Lower leg skin (tissue), 4 donors: ENCODE data around the gene NEAT1. TPM values are rescaled to one million over a fixed set of nuclear protein-coding genes. Genes with fewer than 3 reads are reported as not detected.

ENCODE experiments used
- DNase-seq, 2 donors: peaks; one replicate each; pipeline ENCODE4 v3.0.0-alpha.2; 2019; ENCODE audit warnings: low spot score in 2 of 2
- H3K4me3 ChIP-seq: fragments of 200-600 bp; sonication (generic); 2 replicates; pipeline ENCODE4 v1.5.1; 2017; ENCODE audit warnings: mild to moderate bottlenecking, low read depth; ENCODE audit not compliant: poor library complexity, severe bottlenecking
- POLR2A ChIP-seq, 2 donors: fragments of 450-650 bp; IDR thresholded peaks; one replicate each; pipeline ENCODE4 v1.6.1; 2016 to 2017; ENCODE audit warnings: antibody characterized with exemption in 2 of 2, mild to moderate bottlenecking in 1 of 2, moderate library complexity in 1 of 2
- WGBS, 2 donors: methylation state at CpG; one replicate each; pipeline ENCODE4 v1.1.5; 2018; 5-methylcytosine and 5-hydroxymethylcytosine counted together
- intact Hi-C: fragments of 100-400 bp; cut with DNase I; formaldehyde crosslinking; loops from one replicate; pipeline ENCODE4 v1.15.0; 2023; ENCODE audit warnings: low total_unique reads
- total RNA-seq, 4 donors: library from RNA; depleted of rRNA; stranded (reverse); fragments of >200 nt; gene quantifications; one replicate each; pipeline ENCODE4 v1.1.0, GENCODE V29; 2016
- TF ChIP-seq, protein P1 (sequence below), 3 donors: fragments of 450-650 bp; IDR thresholded peaks; one replicate each; pipeline ENCODE4 v1.5.1; 2016; ENCODE audit warnings: antibody characterized with exemption in 3 of 3, mild to moderate bottlenecking in 3 of 3, moderate library complexity in 2 of 3

Gene NEAT1
- total RNA-seq, result 100 to 1,000 TPM; 147 to 645 (median 301) TPM

DNA sequence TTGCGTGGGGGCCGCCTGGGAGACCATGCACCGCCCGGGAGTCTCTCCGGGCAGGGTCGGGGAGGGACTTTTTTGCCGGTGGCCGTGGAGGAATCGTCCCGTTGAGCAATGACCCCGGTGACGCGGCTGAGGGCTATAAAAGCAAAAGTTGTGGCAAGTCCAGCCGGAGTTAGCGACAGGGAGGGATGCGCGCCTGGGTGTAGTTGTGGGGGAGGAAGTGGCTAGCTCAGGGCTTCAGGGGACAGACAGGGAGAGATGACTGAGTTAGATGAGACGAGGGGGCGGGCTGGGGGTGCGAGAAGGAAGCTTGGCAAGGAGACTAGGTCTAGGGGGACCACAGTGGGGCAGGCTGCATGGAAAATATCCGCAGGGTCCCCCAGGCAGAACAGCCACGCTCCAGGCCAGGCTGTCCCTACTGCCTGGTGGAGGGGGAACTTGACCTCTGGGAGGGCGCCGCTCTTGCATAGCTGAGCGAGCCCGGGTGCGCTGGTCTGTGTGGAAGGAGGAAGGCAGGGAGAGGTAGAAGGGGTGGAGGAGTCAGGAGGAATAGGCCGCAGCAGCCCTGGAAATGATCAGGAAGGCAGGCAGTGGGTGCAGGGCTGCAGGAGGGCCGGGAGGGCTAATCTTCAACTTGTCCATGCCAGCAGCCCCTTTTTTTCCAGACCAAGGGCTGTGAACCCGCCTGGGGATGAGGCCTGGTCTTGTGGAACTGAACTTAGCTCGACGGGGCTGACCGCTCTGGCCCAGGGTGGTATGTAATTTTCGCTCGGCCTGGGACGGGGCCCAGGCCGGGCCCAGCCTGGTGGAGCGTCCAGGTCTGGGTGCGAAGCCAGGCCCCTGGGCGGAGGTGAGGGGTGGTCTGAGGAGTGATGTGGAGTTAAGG is at the start of gene NEAT1:
Gene NEAT1 (plus strand): TSS at position 166 of the 883 bp plus-strand sequence.
- peak; percentile 97 to 100 for DNase-seq
- TF ChIP-seq POLR2A (IDR thresholded peaks at IDR 0.05), result peak; percentile 93 to 100
- TF ChIP-seq, protein P1, sequence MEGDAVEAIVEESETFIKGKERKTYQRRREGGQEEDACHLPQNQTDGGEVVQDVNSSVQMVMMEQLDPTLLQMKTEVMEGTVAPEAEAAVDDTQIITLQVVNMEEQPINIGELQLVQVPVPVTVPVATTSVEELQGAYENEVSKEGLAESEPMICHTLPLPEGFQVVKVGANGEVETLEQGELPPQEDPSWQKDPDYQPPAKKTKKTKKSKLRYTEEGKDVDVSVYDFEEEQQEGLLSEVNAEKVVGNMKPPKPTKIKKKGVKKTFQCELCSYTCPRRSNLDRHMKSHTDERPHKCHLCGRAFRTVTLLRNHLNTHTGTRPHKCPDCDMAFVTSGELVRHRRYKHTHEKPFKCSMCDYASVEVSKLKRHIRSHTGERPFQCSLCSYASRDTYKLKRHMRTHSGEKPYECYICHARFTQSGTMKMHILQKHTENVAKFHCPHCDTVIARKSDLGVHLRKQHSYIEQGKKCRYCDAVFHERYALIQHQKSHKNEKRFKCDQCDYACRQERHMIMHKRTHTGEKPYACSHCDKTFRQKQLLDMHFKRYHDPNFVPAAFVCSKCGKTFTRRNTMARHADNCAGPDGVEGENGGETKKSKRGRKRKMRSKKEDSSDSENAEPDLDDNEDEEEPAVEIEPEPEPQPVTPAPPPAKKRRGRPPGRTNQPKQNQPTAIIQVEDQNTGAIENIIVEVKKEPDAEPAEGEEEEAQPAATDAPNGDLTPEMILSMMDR (IDR thresholded peaks at IDR 0.05), result peak in 1 of 3 donors; percentile 69
- peak within 1 kb of the TSS; percentile 95 for H3K4me3 ChIP-seq
- intact Hi-C loops, result loop anchor here (5.0 kb wide), 1 partner anchor 74 kb away; the partner anchor contains the start of gene MALAT1
- WGBS, 2 donors, result 0% methylated on average over 40 of the region's 40 CpGs

DNA sequence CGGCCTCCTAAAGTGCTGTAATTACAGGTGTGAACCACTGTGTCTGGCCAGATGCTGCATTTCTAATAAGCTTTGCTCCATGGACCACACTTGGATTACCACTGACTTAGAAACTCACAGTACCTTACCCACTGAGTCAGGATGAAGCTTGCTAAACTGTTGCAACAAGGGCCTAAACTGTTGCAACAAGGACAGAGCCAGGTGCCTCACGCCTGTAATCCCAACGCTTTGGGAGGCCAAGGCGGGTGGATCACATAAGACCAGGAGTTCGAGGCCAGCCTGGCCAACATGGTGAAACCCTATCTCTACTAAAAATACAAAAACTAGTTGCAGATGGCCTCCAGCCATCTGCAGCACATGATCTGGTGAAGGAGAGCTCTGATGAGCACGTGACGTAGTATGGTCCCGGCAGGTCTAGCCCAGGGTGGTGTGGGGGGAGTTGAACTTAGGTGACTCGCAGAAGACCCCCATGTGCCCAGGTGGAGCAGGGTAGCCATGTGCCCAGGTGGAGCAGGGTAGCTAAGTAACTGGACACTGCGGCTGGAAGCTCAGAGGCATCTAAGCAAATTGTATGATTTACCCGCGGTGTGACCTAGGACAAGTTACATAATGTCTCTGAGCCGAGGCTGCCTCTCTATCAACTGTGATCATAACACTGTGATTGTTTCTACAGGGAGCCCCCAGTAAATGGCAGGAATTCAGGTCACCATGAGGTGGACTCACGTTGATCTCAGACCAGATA is 48.6 kb upstream of the NEAT1 start:
- DNase-seq, result no peak
- WGBS, 2 donors, result 81 to 83% methylated on average over 14 of the region's 14 CpGs
- no peak overlapping the region for H3K4me3 ChIP-seq
- intact Hi-C loops, result loop anchor here (5.0 kb wide), 1 partner anchor 143 kb away; no protein-coding TSS in a partner anchor
- TF ChIP-seq POLR2A (IDR thresholded peaks at IDR 0.05), result no peak
- TF ChIP-seq, protein P1 (IDR thresholded peaks at IDR 0.05), result no peak

DNA sequence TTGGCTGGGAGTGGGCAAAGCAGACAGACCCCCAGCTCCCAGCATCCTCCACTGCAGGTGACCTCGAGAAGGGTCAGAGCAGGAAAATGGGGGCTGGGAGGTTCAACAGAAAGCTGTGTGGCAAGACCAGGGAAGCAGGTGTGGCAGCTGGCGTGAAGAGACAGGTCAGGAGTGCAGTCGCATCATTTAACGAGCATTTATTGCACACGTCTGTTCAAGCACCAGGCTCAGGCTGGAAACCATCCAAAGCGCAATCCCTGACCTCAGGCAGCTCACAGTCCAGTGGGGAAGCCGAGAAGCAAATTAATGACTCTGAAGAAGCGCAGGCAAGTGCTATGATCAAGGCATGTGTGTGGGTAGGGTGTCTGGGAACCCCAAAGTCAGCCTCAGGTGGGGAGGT is 47.6 kb upstream of the NEAT1 start:
- WGBS, 2 donors, result 58 to 71% methylated on average over 8 of the region's 8 CpGs
- no peak for DNase-seq
- TF ChIP-seq, protein P1 (IDR thresholded peaks at IDR 0.05), result no peak
- TF ChIP-seq POLR2A (IDR thresholded peaks at IDR 0.05), result no peak
- no peak overlapping the region for H3K4me3 ChIP-seq
- intact Hi-C loops, result no loop called here

DNA sequence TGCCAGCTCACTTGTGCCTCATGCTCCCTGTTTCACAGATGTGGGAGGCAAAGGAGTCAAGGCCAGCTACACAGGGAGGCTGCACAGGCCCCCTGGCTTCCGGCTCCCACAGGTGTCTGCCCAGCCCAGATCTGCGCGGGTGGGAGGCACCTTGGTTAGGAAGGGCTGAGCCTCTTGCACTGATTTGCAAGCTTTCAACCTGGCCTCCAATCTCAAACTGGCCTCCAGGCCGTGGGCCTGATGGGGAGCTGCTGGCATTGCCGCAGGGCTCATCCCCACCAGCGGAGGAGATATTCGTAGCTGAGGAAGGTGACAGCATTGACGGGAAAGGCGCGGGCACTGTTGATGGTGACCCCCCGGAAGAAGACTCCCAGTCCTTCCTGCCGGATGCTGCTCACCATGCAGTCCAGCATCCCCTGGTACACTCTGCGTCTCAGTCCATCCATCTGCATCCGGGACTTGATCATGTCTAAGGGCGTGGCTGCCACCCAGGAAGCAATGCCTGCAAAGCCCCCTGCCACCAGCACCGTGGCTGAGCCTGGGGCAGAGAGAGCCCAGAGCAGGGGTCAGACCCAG is 46.4 kb upstream of the NEAT1 start:
- H3K4me3 ChIP-seq, result no peak overlapping the region
- 88 to 92% methylated on average over 16 of the region's 16 CpGs for WGBS, 2 donors
- no peak for DNase-seq
- intact Hi-C loops, result no loop called here
- TF ChIP-seq, protein P1 (IDR thresholded peaks at IDR 0.05), result no peak
- no peak for TF ChIP-seq POLR2A (IDR thresholded peaks at IDR 0.05)

DNA sequence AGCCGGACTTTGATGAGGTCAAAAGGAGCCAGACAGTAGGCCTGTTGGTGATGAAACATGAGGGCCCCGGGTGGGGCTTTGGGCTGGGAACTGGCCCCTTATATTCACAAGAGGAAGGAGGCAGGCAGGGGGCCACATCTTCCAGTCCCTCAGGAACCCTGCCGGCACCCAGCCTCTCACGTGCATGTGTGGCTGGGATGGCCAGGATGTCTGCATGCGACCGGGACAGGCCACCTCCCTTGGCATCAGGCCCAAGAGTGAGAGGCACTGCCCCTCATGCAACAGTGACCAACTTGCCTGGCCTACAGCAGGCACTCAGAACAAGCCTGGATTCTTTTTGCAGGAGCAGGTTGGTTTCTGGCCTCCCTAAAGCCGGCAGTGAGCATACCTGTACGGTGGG is 45.6 kb upstream of the NEAT1 start:
- WGBS, 2 donors, result 63 to 65% methylated on average over 8 of the region's 8 CpGs
- intact Hi-C loops, result no loop called here
- TF ChIP-seq, protein P1 (IDR thresholded peaks at IDR 0.05), result no peak
- no peak for TF ChIP-seq POLR2A (IDR thresholded peaks at IDR 0.05)
- no peak overlapping the region for H3K4me3 ChIP-seq
- no peak for DNase-seq
